ENCODE results near the gene BSPRY.
"Not testable (repeated sequence)": the region's sequence is repeated elsewhere in the genome, so short reads cannot be mapped to it uniquely, and the experiment has no call there.

DNA sequence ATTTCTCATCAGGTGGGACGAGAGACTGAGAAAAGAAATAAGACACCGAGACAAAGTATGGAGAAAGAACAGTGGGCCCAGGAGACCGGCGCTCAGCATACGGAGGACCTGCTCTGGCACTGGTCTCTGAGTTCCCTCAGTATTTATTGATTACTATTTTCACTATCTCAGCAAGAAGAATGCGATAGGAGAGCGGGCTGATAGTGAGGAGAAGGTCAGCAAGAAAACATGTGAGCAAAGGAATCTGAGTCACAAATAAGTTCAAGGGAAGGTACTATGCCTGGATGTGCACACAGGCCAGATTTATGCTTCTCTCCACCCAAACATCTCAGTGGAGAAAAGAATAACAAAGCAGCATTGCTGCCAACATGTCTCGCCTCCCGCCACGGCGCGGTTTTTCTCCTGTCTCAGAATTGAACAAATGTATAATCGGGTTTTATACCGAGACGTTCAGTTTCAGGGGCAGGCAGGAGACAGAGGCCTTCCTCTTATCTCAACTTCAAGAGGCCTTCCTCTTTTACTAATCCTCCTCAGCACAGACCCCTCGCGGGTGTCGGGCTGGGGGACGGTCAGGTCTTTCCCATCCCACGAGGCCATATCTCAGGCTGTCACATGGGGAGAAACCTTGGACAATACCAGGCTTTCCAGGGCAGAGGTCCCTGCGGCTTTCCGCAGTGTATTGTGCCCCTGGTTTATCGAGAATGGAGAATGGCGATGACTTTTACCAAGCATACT is 29.9 kb downstream of the BSPRY start:
- TF ChIP-seq, protein P1, sequence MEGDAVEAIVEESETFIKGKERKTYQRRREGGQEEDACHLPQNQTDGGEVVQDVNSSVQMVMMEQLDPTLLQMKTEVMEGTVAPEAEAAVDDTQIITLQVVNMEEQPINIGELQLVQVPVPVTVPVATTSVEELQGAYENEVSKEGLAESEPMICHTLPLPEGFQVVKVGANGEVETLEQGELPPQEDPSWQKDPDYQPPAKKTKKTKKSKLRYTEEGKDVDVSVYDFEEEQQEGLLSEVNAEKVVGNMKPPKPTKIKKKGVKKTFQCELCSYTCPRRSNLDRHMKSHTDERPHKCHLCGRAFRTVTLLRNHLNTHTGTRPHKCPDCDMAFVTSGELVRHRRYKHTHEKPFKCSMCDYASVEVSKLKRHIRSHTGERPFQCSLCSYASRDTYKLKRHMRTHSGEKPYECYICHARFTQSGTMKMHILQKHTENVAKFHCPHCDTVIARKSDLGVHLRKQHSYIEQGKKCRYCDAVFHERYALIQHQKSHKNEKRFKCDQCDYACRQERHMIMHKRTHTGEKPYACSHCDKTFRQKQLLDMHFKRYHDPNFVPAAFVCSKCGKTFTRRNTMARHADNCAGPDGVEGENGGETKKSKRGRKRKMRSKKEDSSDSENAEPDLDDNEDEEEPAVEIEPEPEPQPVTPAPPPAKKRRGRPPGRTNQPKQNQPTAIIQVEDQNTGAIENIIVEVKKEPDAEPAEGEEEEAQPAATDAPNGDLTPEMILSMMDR (conservative IDR thresholded peaks at IDR 0.05; ENCODE audit: low read depth in 2 of 2), result not testable (repeated sequence)
- TF ChIP-seq ZNF331 (CRISPR knock-in tag; IDR thresholded peaks at IDR 0.05; ENCODE audit: low read depth), result not testable (repeated sequence)
